Measurements from ENCODE around the gene CCDC38. TPM values are rescaled to one million over a fixed set of nuclear protein-coding genes. Genes with fewer than 3 reads are reported as not detected.

CCDC38 gene
- total RNA-seq, 2 donors from 2014 or later = 0.14 to 0.34 TPM

GRCh38 chr12:95963096-95963495, 20.7 kb upstream of the CCDC38 start:
- intact Hi-C loops (cut with DNase I) = no loop called here
- Histone ChIP-seq H3K27ac (no peak overlapping the region), H3K4me3 (no peak overlapping the region)

GRCh38 chr12:95962222-95962621, 19.8 kb upstream of the CCDC38 start:
- H3K27me3 ChIP-seq (replicated peaks; ENCODE audit: insufficient read depth) = no peaks in the 10 kb centered on the region
- no peak for TF ChIP-seq POLR2AphosphoS5 (IDR thresholded peaks at IDR 0.05)
- TF ChIP-seq CTCF (IDR thresholded peaks at IDR 0.05) = no peak
- no peak for TF ChIP-seq POLR2A (IDR thresholded peaks at IDR 0.05)
- no peak for DNase-seq (ENCODE audit: low spot score)
- H3K27ac ChIP-seq = no peak overlapping the region
- no peaks in the 10 kb centered on the region for H3K9me3 ChIP-seq
- H3K36me3 ChIP-seq = no peaks in the 10 kb centered on the region
- WGBS = 71% methylated on average over 7 of the region's 7 CpGs
- H3K4me1 ChIP-seq (replicated peaks) = no peaks in the 10 kb centered on the region
- intact Hi-C loops (cut with DNase I) = no loop called here
- H3K4me3 ChIP-seq = no peak overlapping the region

More at GRCh38 chr12:95963096-95963495, 20.7 kb upstream of the CCDC38 start:
- TF ChIP-seq POLR2AphosphoS5 (IDR thresholded peaks at IDR 0.05) (no peak), POLR2A (IDR thresholded peaks at IDR 0.05) (no peak), CTCF (IDR thresholded peaks at IDR 0.05) (no peak)
- DNase-seq (ENCODE audit: low spot score) = no peak
- H3K4me1 ChIP-seq (replicated peaks) = no peaks in the 10 kb centered on the region
- H3K36me3 ChIP-seq = no peaks in the 10 kb centered on the region
- no peaks in the 10 kb centered on the region for H3K27me3 ChIP-seq (replicated peaks; ENCODE audit: insufficient read depth)
- H3K9me3 ChIP-seq = no peaks in the 10 kb centered on the region
- 84% methylated on average over 2 of the region's 2 CpGs for WGBS

GRCh38 chr12:95960241-95960640, 17.8 kb upstream of the CCDC38 start:
- Histone ChIP-seq H3K4me3 (no peak overlapping the region), H3K27me3 (replicated peaks; ENCODE audit: insufficient read depth) (no peaks in the 10 kb centered on the region), H3K27ac (no peak overlapping the region), H3K4me1 (replicated peaks) (no peaks in the 10 kb centered on the region), H3K36me3 (no peaks in the 10 kb centered on the region), H3K9me3 (no peaks in the 10 kb centered on the region)
- WGBS = 44% methylated on average over 5 of the region's 5 CpGs
- intact Hi-C loops (cut with DNase I) = no loop called here
- TF ChIP-seq POLR2A (IDR thresholded peaks at IDR 0.05) (no peak), CTCF (IDR thresholded peaks at IDR 0.05) (no peak), POLR2AphosphoS5 (IDR thresholded peaks at IDR 0.05) (no peak)
- no peak for DNase-seq (ENCODE audit: low spot score)

GRCh38 chr12:95959107-95959506, 16.7 kb upstream of the CCDC38 start:
- Histone ChIP-seq H3K27ac (no peak overlapping the region), H3K27me3 (replicated peaks; ENCODE audit: insufficient read depth) (no peaks in the 10 kb centered on the region), H3K4me1 (replicated peaks) (no peaks in the 10 kb centered on the region), H3K4me3 (no peak overlapping the region), H3K36me3 (no peaks in the 10 kb centered on the region), H3K9me3 (no peaks in the 10 kb centered on the region)
- WGBS = 76% methylated on average over 1 of the region's 1 CpG
- intact Hi-C loops (cut with DNase I) = no loop called here
- TF ChIP-seq POLR2AphosphoS5 (IDR thresholded peaks at IDR 0.05) (no peak), POLR2A (IDR thresholded peaks at IDR 0.05) (no peak), CTCF (IDR thresholded peaks at IDR 0.05) (no peak)
- no peak for DNase-seq (ENCODE audit: low spot score)

- no peaks in the 10 kb centered on the region for H3K4me1 ChIP-seq (replicated peaks)
- no peak for DNase-seq (ENCODE audit: low spot score)
- intact Hi-C loops (cut with DNase I) = no loop called here
- H3K9me3 ChIP-seq = no peaks in the 10 kb centered on the region
- no peak for TF ChIP-seq POLR2A (IDR thresholded peaks at IDR 0.05)
- no peak for TF ChIP-seq POLR2AphosphoS5 (IDR thresholded peaks at IDR 0.05)
- TF ChIP-seq CTCF (IDR thresholded peaks at IDR 0.05) = no peak
- H3K4me3 ChIP-seq = no peak overlapping the region
- WGBS = 76% methylated on average over 24 of the region's 27 CpGs
- H3K27me3 ChIP-seq (replicated peaks; ENCODE audit: insufficient read depth) = no peaks in the 10 kb centered on the region
- H3K36me3 ChIP-seq = no peaks in the 10 kb centered on the region
- H3K27ac ChIP-seq = no peak overlapping the region
These were observed 14.2 kb upstream of the CCDC38 start for GRCh38 chr12:95956557-95957145.

All from prostate gland (tissue), 2 donors.